Measurements from ENCODE around the gene TSEN2.
"Not testable (repeated sequence)": the region's sequence is repeated elsewhere in the genome, so short reads cannot be mapped to it uniquely, and the experiment has no call there.

Gene TSEN2

DNA sequence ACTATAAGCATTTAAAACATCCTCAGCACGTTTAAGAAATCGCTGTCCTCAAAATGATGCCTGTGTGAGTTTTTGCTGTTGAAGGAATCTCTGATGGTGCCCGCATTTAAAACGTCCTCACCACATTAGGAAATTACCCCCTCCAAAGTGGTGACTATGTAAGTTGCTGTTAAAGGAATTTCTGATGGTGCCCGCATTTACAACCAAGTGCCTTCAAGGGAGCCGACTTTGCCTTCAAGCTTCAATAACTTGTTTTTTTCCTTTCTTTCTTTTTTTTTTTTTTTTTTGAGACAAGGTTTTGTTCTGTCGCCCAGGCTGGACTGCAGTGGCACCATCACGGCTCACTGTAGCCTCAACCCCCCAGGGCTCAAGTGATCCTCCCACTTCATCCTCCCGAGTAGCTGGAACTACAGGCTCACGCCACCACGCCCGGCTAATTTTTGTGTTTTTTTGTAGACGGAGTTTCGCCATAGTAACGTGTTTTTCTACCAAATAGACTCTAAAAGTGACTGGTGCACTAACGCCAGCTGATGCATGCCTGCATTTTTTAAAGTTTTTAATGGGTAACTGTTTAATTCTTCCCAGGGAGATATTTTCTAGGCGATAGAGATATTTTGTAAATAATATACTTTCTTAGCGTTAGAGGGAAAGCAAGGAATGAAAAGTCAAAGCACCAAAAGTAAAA, 19.0 kb upstream of the TSEN2 start:
- H3K4me3 ChIP-seq (ENCODE audit: low read length) = no peak overlapping the region
- H3K9ac ChIP-seq (ENCODE audit: low read length) = no peak overlapping the region
- peaks cover 23% of the 10 kb centered on the region for H3K4me1 ChIP-seq (ENCODE audit: control insufficient read depth, insufficient read depth, low read length)
- H3K36me3 ChIP-seq (ENCODE audit: control insufficient read depth, insufficient read depth, low read length, severe bottlenecking) = no peaks in the 10 kb centered on the region
- DNase-seq (ENCODE audit: low read depth) = no peak
- H3K9me3 ChIP-seq (ENCODE audit: control insufficient read depth, low read length) = no peaks in the 10 kb centered on the region
- H3K27me3 ChIP-seq (replicated peaks; ENCODE audit: control insufficient read depth, insufficient read depth, low read length) = no peaks in the 10 kb centered on the region

DNA sequence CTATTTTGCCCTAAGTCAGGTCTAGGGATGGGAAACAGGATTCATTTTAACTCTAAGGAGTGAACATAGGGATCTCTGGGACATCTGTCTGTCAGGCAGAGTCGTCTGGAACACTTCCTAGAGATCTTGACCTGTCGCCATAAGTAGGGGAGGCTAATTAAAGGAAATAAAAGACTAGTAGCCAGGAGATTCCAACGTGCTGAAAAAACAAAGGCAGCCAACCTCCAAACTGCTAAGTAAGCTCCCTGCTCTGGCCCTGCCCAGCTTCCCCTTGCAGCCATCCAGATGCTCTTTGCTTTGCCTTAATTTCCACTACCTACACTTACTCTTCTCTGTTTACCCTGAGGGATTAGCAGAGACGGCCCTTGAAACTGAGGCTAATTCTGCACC, 18.4 kb upstream of the TSEN2 start:
- Histone ChIP-seq H3K9ac (ENCODE audit: low read length) (no peak overlapping the region), H3K9me3 (ENCODE audit: control insufficient read depth, low read length) (no peaks in the 10 kb centered on the region), H3K4me3 (ENCODE audit: low read length) (no peak overlapping the region)

DNA sequence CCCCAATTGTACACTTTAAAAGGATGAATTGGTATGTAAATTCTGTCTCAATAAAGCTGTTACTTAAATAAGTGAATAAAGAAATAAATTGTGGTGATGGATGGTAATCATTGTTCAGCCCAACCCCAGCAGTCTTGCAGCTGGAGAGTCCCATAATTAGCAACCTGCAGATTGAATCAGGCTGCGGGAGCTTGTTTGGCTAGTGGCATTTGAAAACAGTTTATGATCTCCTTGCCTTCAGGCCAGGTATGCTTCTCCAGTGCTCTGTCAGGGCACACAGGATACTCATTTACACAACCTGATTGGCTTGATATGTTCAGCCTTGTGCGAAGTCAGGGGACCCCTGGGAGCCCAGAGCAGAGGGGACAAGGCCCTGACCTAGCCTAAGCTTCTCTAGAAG, 16.5 kb upstream of the TSEN2 start:
- H3K4me3 ChIP-seq (ENCODE audit: low read length) = no peak overlapping the region
- DNase-seq (ENCODE audit: low read depth) = no peak

More for the DNA sequence above, 18.4 kb upstream of the TSEN2 start:
- Histone ChIP-seq H3K27me3 (replicated peaks; ENCODE audit: control insufficient read depth, insufficient read depth, low read length) (no peaks in the 10 kb centered on the region), H3K4me1 (ENCODE audit: control insufficient read depth, insufficient read depth, low read length) (peaks cover 23% of the 10 kb centered on the region), H3K36me3 (ENCODE audit: control insufficient read depth, insufficient read depth, low read length, severe bottlenecking) (no peaks in the 10 kb centered on the region)
- DNase-seq (ENCODE audit: low read depth) = no peak

DNA sequence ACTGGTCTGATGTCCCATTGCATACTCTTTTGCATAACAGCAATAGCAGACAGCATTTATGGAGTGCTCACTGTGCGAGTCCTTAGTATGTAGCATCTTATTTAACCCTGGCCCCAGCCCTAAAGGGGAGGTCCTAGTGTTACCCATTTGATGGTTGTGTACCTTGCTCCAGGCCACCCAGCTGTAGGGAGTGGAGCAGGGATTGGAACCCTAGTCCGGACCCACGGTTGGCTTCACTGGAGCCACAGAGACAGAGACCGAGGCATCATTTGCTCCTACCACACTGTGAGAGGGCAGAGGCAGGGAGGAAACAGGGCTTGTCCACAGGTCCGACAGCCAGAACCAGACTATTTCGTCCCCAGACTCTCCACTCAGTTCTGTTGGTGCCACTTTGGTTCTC, 16.0 kb upstream of the TSEN2 start:
- no peak overlapping the region for H3K9ac ChIP-seq (ENCODE audit: low read length)
- peaks cover 8% of the 10 kb centered on the region for H3K4me1 ChIP-seq (ENCODE audit: control insufficient read depth, insufficient read depth, low read length)
- no peaks in the 10 kb centered on the region for H3K36me3 ChIP-seq (ENCODE audit: control insufficient read depth, insufficient read depth, low read length, severe bottlenecking)
- H3K9me3 ChIP-seq (ENCODE audit: control insufficient read depth, low read length) = no peaks in the 10 kb centered on the region
- H3K27me3 ChIP-seq (replicated peaks; ENCODE audit: control insufficient read depth, insufficient read depth, low read length) = no peaks in the 10 kb centered on the region
- no peak for DNase-seq (ENCODE audit: low read depth)
- H3K4me3 ChIP-seq (ENCODE audit: low read length) = no peak overlapping the region

More for the DNA sequence above, 16.5 kb upstream of the TSEN2 start:
- H3K36me3 ChIP-seq (ENCODE audit: control insufficient read depth, insufficient read depth, low read length, severe bottlenecking) = no peaks in the 10 kb centered on the region
- H3K9ac ChIP-seq (ENCODE audit: low read length) = no peak overlapping the region
- peaks cover 7% of the 10 kb centered on the region for H3K4me1 ChIP-seq (ENCODE audit: control insufficient read depth, insufficient read depth, low read length)
- H3K27me3 ChIP-seq (replicated peaks; ENCODE audit: control insufficient read depth, insufficient read depth, low read length) = no peaks in the 10 kb centered on the region
- no peaks in the 10 kb centered on the region for H3K9me3 ChIP-seq (ENCODE audit: control insufficient read depth, low read length)

DNA sequence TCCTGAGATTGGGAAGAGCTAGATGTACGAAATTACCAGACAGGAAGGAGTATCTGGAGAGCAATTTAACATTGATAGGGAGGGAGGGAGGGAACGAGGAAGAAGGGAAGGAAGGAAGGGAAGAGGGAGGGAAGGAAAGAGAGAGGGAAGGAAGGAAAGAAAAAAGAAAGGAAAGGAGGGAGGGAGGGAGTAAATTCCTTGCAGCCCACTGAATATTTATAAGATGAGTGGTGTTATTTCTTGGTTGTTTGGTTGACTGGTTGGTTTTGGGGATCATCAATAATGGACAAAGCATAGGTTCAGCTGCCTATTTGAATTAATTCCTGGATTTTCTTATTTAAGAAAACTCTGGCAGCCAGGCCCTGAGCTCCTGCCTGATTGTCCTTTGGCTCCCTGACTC, 15.5 kb upstream of the TSEN2 start:
- no peak for DNase-seq (ENCODE audit: low read depth)
- H3K4me3 ChIP-seq (ENCODE audit: low read length) = no peak overlapping the region
- no peak overlapping the region for H3K9ac ChIP-seq (ENCODE audit: low read length)
- peaks cover 10% of the 10 kb centered on the region for H3K4me1 ChIP-seq (ENCODE audit: control insufficient read depth, insufficient read depth, low read length)
- no peaks in the 10 kb centered on the region for H3K36me3 ChIP-seq (ENCODE audit: control insufficient read depth, insufficient read depth, low read length, severe bottlenecking)
- H3K27me3 ChIP-seq (replicated peaks; ENCODE audit: control insufficient read depth, insufficient read depth, low read length) = no peaks in the 10 kb centered on the region
- no peaks in the 10 kb centered on the region for H3K9me3 ChIP-seq (ENCODE audit: control insufficient read depth, low read length)

DNA sequence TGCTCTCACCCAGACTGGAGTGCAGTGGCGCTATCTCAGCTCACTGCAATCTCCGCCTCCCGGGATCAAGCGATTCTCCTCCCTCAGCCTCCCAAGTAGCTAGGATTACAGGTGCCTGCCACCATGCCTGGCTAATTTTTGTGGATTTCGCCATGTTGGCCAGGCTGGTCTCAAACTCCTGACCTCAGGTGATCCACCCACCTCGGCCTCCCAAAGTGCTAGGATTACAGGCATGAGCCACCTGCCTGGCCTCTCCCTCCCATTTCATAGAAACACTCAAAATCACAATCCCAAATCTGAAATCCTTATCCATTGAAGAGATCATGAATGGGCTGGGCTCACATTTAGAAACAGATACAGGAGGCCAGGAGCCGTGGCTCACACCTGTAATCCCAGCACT, 15.1 kb upstream of the TSEN2 start:
- not testable (repeated sequence) for H3K36me3 ChIP-seq (ENCODE audit: control insufficient read depth, insufficient read depth, low read length, severe bottlenecking); H3K4me3 ChIP-seq (ENCODE audit: low read length); DNase-seq (ENCODE audit: low read depth); H3K27me3 ChIP-seq (replicated peaks; ENCODE audit: control insufficient read depth, insufficient read depth, low read length); H3K9ac ChIP-seq (ENCODE audit: low read length); H3K9me3 ChIP-seq (ENCODE audit: control insufficient read depth, low read length)
- peaks cover 12% of the 10 kb centered on the region for H3K4me1 ChIP-seq (ENCODE audit: control insufficient read depth, insufficient read depth, low read length)

DNA sequence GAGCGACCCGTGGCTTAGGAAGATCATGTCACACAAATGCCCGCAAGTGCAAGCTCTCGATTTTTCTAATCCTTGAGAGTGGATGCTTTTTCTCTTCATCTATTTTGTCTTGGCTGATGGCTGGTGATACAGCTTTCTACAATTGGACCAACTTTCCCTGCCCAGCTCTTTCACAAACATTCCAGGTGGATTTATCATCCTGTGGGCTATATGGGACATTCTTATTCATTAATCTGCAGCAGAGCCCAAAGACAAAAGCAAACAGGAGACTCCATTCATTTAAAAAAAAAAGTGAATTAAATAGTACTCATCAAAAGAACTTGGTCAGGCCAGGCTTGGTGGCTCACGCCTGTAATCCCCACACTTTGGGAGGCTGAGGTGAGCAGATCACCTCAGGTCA, 14.2 kb upstream of the TSEN2 start:
- H3K9ac ChIP-seq (ENCODE audit: low read length) = no peak overlapping the region
- H3K36me3 ChIP-seq (ENCODE audit: control insufficient read depth, insufficient read depth, low read length, severe bottlenecking) = no peaks in the 10 kb centered on the region
- H3K9me3 ChIP-seq (ENCODE audit: control insufficient read depth, low read length) = no peaks in the 10 kb centered on the region
- H3K4me1 ChIP-seq (ENCODE audit: control insufficient read depth, insufficient read depth, low read length) = peaks cover 12% of the 10 kb centered on the region
- no peak overlapping the region for H3K4me3 ChIP-seq (ENCODE audit: low read length)
- H3K27me3 ChIP-seq (replicated peaks; ENCODE audit: control insufficient read depth, insufficient read depth, low read length) = no peaks in the 10 kb centered on the region
- peak; percentile 50 for DNase-seq (ENCODE audit: low read depth)

DNA sequence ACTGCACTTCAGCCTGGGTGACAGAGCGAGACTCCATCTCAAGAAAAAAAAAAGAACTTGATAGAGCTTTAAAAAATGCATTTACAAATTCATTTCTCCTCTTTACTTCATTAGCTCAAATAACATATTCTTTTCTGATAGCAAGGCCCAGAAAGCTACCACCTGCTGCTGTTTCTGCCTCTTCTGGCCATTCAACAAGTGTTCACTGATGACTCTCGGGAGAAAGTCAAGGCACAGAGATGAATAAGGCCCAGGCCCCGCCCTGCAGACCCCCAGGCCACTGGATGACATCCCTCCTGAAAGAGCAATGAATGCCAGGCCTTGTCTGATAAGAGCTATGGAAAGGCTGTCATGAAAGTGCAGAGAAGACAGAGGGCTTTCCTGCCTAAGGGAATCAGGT, 13.6 kb upstream of the TSEN2 start:
- no peak for DNase-seq (ENCODE audit: low read depth)
- Histone ChIP-seq H3K9ac (ENCODE audit: low read length) (no peak overlapping the region), H3K4me1 (ENCODE audit: control insufficient read depth, insufficient read depth, low read length) (peaks cover 13% of the 10 kb centered on the region), H3K4me3 (ENCODE audit: low read length) (no peak overlapping the region), H3K9me3 (ENCODE audit: control insufficient read depth, low read length) (no peaks in the 10 kb centered on the region), H3K36me3 (ENCODE audit: control insufficient read depth, insufficient read depth, low read length, severe bottlenecking) (no peaks in the 10 kb centered on the region), H3K27me3 (replicated peaks; ENCODE audit: control insufficient read depth, insufficient read depth, low read length) (no peaks in the 10 kb centered on the region)

DNA sequence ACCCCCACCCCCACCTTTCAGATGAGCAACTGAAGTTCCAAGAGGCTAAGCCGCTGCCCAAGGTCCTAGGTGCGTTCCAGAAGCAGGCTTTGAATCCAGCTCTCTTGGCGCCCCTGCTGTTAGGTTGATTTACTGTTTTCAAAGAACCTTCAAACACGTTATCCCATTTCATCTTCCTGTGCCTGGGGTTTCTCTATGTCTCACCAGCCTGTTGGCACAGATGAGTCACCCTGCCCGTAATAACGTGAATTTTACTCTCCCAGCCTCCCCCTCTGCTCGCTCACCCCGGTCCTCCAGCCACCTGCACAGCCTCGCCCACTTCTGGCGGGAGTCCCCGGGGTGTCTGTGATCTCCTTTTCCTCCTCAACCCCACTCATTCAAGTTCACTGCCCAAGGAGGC, 13.0 kb upstream of the TSEN2 start:
- H3K9me3 ChIP-seq (ENCODE audit: control insufficient read depth, low read length) = no peaks in the 10 kb centered on the region
- no peak for DNase-seq (ENCODE audit: low read depth)
- peaks cover 18% of the 10 kb centered on the region for H3K4me1 ChIP-seq (ENCODE audit: control insufficient read depth, insufficient read depth, low read length)
- no peak overlapping the region for H3K9ac ChIP-seq (ENCODE audit: low read length)
- no peaks in the 10 kb centered on the region for H3K27me3 ChIP-seq (replicated peaks; ENCODE audit: control insufficient read depth, insufficient read depth, low read length)
- H3K4me3 ChIP-seq (ENCODE audit: low read length) = no peak overlapping the region
- H3K36me3 ChIP-seq (ENCODE audit: control insufficient read depth, insufficient read depth, low read length, severe bottlenecking) = no peaks in the 10 kb centered on the region

DNA sequence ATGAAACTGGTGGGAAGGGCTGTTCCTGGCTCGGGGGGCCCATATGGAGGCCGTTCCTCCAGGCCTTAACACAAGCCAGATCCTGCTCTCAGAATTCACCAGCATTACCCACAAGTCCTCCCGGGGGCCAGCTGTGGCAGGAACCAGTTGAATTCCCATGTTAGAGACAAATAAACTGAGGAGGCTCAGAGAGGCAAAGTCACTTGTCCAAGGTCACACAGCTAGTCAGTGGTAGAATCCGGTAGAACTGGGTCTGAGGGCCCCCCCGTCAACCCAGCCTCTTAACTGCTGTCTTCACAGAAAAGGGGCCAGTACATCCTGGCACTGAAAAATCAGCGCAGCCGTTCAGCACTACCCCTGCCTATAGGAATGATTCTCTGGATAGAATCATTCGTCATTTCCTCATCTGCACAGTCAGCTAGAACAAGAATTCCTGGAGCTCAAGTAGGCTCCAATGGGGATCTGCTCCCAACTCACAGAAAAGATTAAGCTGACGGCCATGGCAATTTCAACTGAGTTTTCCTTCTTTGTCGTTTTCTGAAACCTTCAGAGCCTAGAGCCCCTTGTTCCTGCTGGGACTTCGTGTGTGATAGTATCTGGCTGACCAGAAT, 12.2 kb upstream of the TSEN2 start:
- Histone ChIP-seq H3K4me3 (ENCODE audit: low read length) (no peak overlapping the region), H3K9ac (ENCODE audit: low read length) (no peak overlapping the region), H3K4me1 (ENCODE audit: control insufficient read depth, insufficient read depth, low read length) (peaks cover 27% of the 10 kb centered on the region), H3K36me3 (ENCODE audit: control insufficient read depth, insufficient read depth, low read length, severe bottlenecking) (no peaks in the 10 kb centered on the region), H3K27me3 (replicated peaks; ENCODE audit: control insufficient read depth, insufficient read depth, low read length) (no peaks in the 10 kb centered on the region), H3K9me3 (ENCODE audit: control insufficient read depth, low read length) (no peaks in the 10 kb centered on the region)
- no peak for DNase-seq (ENCODE audit: low read depth)

DNA sequence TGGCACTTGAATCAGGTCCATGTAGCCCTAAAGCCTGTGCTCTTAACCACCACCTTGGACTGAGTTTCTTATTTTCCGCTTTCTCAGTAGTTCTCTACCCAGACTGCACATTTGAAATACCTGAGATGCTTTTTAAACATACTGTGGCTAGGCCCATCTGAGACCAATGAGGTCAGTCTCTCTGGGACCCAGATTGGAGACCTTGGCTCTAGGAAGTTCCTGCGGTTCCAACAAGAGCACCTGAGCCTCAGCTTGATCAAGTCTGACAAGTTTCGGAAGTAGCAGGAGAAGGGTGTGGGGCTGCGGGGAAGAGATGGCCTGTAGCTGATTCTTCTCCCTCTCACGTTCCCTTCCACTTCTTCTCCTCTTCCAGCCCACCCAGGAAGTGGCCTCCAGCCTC, 11.5 kb upstream of the TSEN2 start:
- no peak overlapping the region for H3K9ac ChIP-seq (ENCODE audit: low read length)

DNA sequence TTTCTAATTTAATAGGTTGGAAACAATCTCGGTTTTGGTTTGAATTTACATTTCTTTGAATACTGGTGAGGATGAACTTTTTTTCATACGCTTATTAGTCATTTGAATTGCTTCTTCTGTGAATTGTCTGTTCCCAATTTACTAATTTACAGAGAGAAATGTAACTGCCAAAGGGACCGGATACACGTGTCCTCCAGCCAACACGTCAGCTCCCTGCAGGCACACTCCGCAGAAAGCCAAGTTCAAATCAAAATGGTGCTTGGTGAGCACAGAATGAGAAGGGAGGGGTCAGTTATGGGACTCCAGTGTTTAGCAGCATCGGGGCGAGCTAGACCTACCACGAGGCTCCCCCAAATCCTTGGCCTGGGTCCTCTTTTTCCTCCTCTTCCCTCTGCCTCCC, 10.8 kb upstream of the TSEN2 start:
- DNase-seq (ENCODE audit: low read depth) = no peak
- H3K4me3 ChIP-seq (ENCODE audit: low read length) = no peak overlapping the region

More for the DNA sequence above, 11.5 kb upstream of the TSEN2 start:
- Histone ChIP-seq H3K4me1 (ENCODE audit: control insufficient read depth, insufficient read depth, low read length) (peaks cover 29% of the 10 kb centered on the region), H3K9me3 (ENCODE audit: control insufficient read depth, low read length) (no peaks in the 10 kb centered on the region), H3K27me3 (replicated peaks; ENCODE audit: control insufficient read depth, insufficient read depth, low read length) (no peaks in the 10 kb centered on the region), H3K4me3 (ENCODE audit: low read length) (no peak overlapping the region), H3K36me3 (ENCODE audit: control insufficient read depth, insufficient read depth, low read length, severe bottlenecking) (no peaks in the 10 kb centered on the region)
- no peak for DNase-seq (ENCODE audit: low read depth)

More for the DNA sequence above, 10.8 kb upstream of the TSEN2 start:
- Histone ChIP-seq H3K9me3 (ENCODE audit: control insufficient read depth, low read length) (no peaks in the 10 kb centered on the region), H3K36me3 (ENCODE audit: control insufficient read depth, insufficient read depth, low read length, severe bottlenecking) (no peaks in the 10 kb centered on the region), H3K27me3 (replicated peaks; ENCODE audit: control insufficient read depth, insufficient read depth, low read length) (no peaks in the 10 kb centered on the region), H3K4me1 (ENCODE audit: control insufficient read depth, insufficient read depth, low read length) (peaks cover 29% of the 10 kb centered on the region), H3K9ac (ENCODE audit: low read length) (no peak overlapping the region)

All from adipocyte (in vitro differentiated cells).